ENCODE measurements around the gene COL11A1.

COL11A1 gene

GRCh38 chr1:102896771-102897170 is 211.6 kb downstream of the COL11A1 start:
- no peak for DNase-seq

- no peak for DNase-seq
Observed at GRCh38 chr1:102896286-102896685, 212.0 kb downstream of the COL11A1 start.

GRCh38 chr1:102891868-102892625 is 216.3 kb downstream of the COL11A1 start:
- DNase-seq = no peak

GRCh38 chr1:102886638-102887037 is 221.7 kb downstream of the COL11A1 start:
- DNase-seq = no peak

GRCh38 chr1:102884238-102884637 is 224.1 kb downstream of the COL11A1 start:
- no peak for DNase-seq

GRCh38 chr1:102879439-102879993 is 228.8 kb downstream of the COL11A1 start:
- DNase-seq = no peak

GRCh38 chr1:102875756-102876155 is 232.6 kb downstream of the COL11A1 start:
- no peak for DNase-seq

- no peak for DNase-seq
Observed at GRCh38 chr1:102872526-102872925, 235.8 kb downstream of the COL11A1 start.

GRCh38 chr1:102872097-102872496 is 236.2 kb downstream of the COL11A1 start:
- no peak for DNase-seq

- DNase-seq = no peak
Observed at GRCh38 chr1:102863704-102864103, 244.6 kb downstream of the COL11A1 start.

- no peak for DNase-seq
Observed at GRCh38 chr1:102861247-102861646, 247.1 kb downstream of the COL11A1 start.

GRCh38 chr1:102858695-102859094 is 249.6 kb downstream of the COL11A1 start:
- DNase-seq = no peak

- no peak for DNase-seq
Observed at GRCh38 chr1:102857251-102857650, 251.1 kb downstream of the COL11A1 start.

- no peak for DNase-seq
Observed at GRCh38 chr1:102853701-102854187, 254.6 kb downstream of the COL11A1 start.

- no peak for DNase-seq
Observed at GRCh38 chr1:102853136-102853535, 255.2 kb downstream of the COL11A1 start.

- DNase-seq = no peak
Observed at GRCh38 chr1:102852613-102853012, 255.7 kb downstream of the COL11A1 start.

GRCh38 chr1:102851616-102852015 is 256.7 kb downstream of the COL11A1 start:
- DNase-seq = no peak

GRCh38 chr1:102842606-102843005 is 265.7 kb downstream of the COL11A1 start:
- DNase-seq = no peak

- DNase-seq = no peak
Observed at GRCh38 chr1:102840741-102841140, 267.6 kb downstream of the COL11A1 start.

- no peak for DNase-seq
Observed at GRCh38 chr1:102838016-102838415, 270.3 kb downstream of the COL11A1 start.

GRCh38 chr1:102837551-102837950 is 270.8 kb downstream of the COL11A1 start:
- no peak for DNase-seq

GRCh38 chr1:102836991-102837390 is 271.3 kb downstream of the COL11A1 start:
- no peak for DNase-seq

- DNase-seq = no peak
Observed at GRCh38 chr1:102834688-102835320, 273.5 kb downstream of the COL11A1 start.

- DNase-seq = no peak
Observed at GRCh38 chr1:102833151-102833550, 275.2 kb downstream of the COL11A1 start.

Data from CD4-positive, alpha-beta T cell treated with Interleukin-17A for 1 hour (primary cell).